NCI-H187 treated with DMSO at 0.1 percent for 48 hours (cell line): ENCODE data around the gene UBQLN3.

ENCODE experiments used
- DNase-seq: peaks from one replicate; lab custom pipeline; 2025; lab: John Stamatoyannopoulos, UW

UBQLN3 gene

GRCh38 chr11:5509803-5510202 is at the start of gene UBQLN3:
UBQLN3 (minus strand) TSS chr11:5509957; CDS start chr11:5509558, 399 bp downstream.
- no peak for DNase-seq

GRCh38 chr11:5557751-5558150 is 48.0 kb upstream of the UBQLN3 start:
- no peak for DNase-seq

GRCh38 chr11:5556596-5557188 is 46.9 kb upstream of the UBQLN3 start:
- DNase-seq: no peak

- DNase-seq: no peak
Measured at GRCh38 chr11:5553343-5553742, 43.6 kb upstream of the UBQLN3 start.

GRCh38 chr11:5550440-5551095 is 40.8 kb upstream of the UBQLN3 start:
- no peak for DNase-seq

GRCh38 chr11:5548440-5548839 is 38.7 kb upstream of the UBQLN3 start, which contains the start of gene OR52H1:
OR52H1 (minus strand) TSS chr11:5548540; CDS start chr11:5545505, 3,035 bp downstream.
- DNase-seq: no peak

- no peak for DNase-seq
Measured at GRCh38 chr11:5547982-5548381, 38.2 kb upstream of the UBQLN3 start.

GRCh38 chr11:5546457-5546856 is 36.7 kb upstream of the UBQLN3 start:
- DNase-seq: no peak

- no peak for DNase-seq
Measured at GRCh38 chr11:5541427-5541826, 31.7 kb upstream of the UBQLN3 start.

GRCh38 chr11:5536482-5536881 is 26.7 kb upstream of the UBQLN3 start:
- DNase-seq: no peak

GRCh38 chr11:5534046-5534445 is 24.3 kb upstream of the UBQLN3 start:
- DNase-seq: no peak

- no peak for DNase-seq
Measured at GRCh38 chr11:5531053-5531831, 21.5 kb upstream of the UBQLN3 start.

GRCh38 chr11:5528495-5528894 is 18.7 kb upstream of the UBQLN3 start:
- no peak for DNase-seq

- DNase-seq: no peak
Measured at GRCh38 chr11:5527716-5528115, 18.0 kb upstream of the UBQLN3 start.

GRCh38 chr11:5524756-5525155 is 15.0 kb upstream of the UBQLN3 start:
- no peak for DNase-seq

- no peak for DNase-seq
Measured at GRCh38 chr11:5522308-5522707, 12.6 kb upstream of the UBQLN3 start.

GRCh38 chr11:5521540-5521939 is 11.8 kb upstream of the UBQLN3 start:
- DNase-seq: no peak

- no peak for DNase-seq
Measured at GRCh38 chr11:5516599-5516998, 6.8 kb upstream of the UBQLN3 start, which contains the start of gene UBQLNL. UBQLNL (minus strand) TSS chr11:5516699; CDS start chr11:5516441, 258 bp downstream.

GRCh38 chr11:5514841-5515240 is 5.1 kb upstream of the UBQLN3 start:
- no peak for DNase-seq

GRCh38 chr11:5508605-5509004 is 1.2 kb downstream of the UBQLN3 start:
- no peak for DNase-seq

GRCh38 chr11:5507933-5508305 is 1.8 kb downstream of the UBQLN3 start:
- no peak for DNase-seq

- DNase-seq: no peak
Measured at GRCh38 chr11:5507177-5507932, 2.4 kb downstream of the UBQLN3 start.
